GM18861 (cell line): ENCODE measurements around the gene MCC.

ENCODE experiments used
- ATAC-seq: cut with Tn5 transposase; IDR thresholded peaks from one replicate; pipeline ENCODE4 v1.9.1; 2021; ENCODE audit not compliant: unreplicated experiment

MCC gene

GRCh38 chr5:113276001-113276400 is 212.3 kb downstream of the MCC start:
- no peak for ATAC-seq

GRCh38 chr5:113274836-113275414 is 213.3 kb downstream of the MCC start:
- ATAC-seq, result no peak

GRCh38 chr5:113273948-113274347 is 214.3 kb downstream of the MCC start:
- peak; percentile 67 for ATAC-seq

- peak; percentile 67 for ATAC-seq
Measured at GRCh38 chr5:113271745-113272454, 216.4 kb downstream of the MCC start.

GRCh38 chr5:113271015-113271414 is 217.2 kb downstream of the MCC start:
- ATAC-seq, result no peak

- ATAC-seq, result no peak
Measured at GRCh38 chr5:113270086-113270485, 218.2 kb downstream of the MCC start.

GRCh38 chr5:113269023-113269997 is 218.9 kb downstream of the MCC start:
- ATAC-seq, result no peak

- no peak for ATAC-seq
Measured at GRCh38 chr5:113268232-113268631, 220.0 kb downstream of the MCC start.

GRCh38 chr5:113267361-113267900 is 220.8 kb downstream of the MCC start:
- no peak for ATAC-seq

GRCh38 chr5:113266913-113267227 is 221.4 kb downstream of the MCC start:
- ATAC-seq, result no peak

GRCh38 chr5:113266227-113266912 is 221.9 kb downstream of the MCC start:
- ATAC-seq, result no peak

GRCh38 chr5:113265190-113265589 is 223.1 kb downstream of the MCC start:
- no peak for ATAC-seq

GRCh38 chr5:113264046-113264445 is 224.2 kb downstream of the MCC start:
- ATAC-seq, result no peak

- ATAC-seq, result no peak
Measured at GRCh38 chr5:113263545-113263944, 224.7 kb downstream of the MCC start.

- no peak for ATAC-seq
Measured at GRCh38 chr5:113262674-113263073, 225.6 kb downstream of the MCC start.

GRCh38 chr5:113259034-113259433 is 229.2 kb downstream of the MCC start:
- no peak for ATAC-seq

GRCh38 chr5:113257545-113257944 is 230.7 kb downstream of the MCC start:
- no peak for ATAC-seq

GRCh38 chr5:113256671-113257452 is 231.4 kb downstream of the MCC start:
- no peak for ATAC-seq

- ATAC-seq, result no peak
Measured at GRCh38 chr5:113255579-113256386, 232.5 kb downstream of the MCC start.
